Activated CD4-positive, alpha-beta T cell treated with anti-CD3 and anti-CD28 coated beads, Interleukin-2, amount 50 U/mL, for 4 hours (primary cell): ENCODE data around the gene KCNK1.
"Not testable (repeated sequence)": the region's sequence is repeated elsewhere in the genome, so short reads cannot be mapped to it uniquely, and the experiment has no call there.

Source experiments
- DNase-seq, 2 experiments: peaks; one replicate each; pipeline ENCODE4 v3.0.0-alpha.2; 2020

KCNK1 gene

DNA sequence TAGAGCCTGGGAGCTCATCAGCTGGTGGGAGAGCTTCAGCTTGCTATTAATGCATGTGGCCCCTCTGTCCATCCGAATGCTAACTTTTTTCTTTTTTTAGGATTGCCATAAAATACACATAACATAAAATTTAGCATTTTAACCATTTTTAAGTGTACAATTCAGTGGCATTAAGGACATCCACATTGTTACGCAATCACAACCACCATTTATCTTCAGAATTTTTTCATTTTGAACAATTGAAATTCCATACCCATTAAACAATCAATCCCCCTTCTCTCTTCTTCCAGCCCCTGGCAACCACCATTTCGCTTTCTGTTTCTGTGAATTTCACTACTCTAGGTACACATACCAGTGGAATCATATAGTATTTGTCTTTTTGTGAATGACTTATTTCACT is 4.9 kb upstream of the KCNK1 start:
- DNase-seq, result no peak

DNA sequence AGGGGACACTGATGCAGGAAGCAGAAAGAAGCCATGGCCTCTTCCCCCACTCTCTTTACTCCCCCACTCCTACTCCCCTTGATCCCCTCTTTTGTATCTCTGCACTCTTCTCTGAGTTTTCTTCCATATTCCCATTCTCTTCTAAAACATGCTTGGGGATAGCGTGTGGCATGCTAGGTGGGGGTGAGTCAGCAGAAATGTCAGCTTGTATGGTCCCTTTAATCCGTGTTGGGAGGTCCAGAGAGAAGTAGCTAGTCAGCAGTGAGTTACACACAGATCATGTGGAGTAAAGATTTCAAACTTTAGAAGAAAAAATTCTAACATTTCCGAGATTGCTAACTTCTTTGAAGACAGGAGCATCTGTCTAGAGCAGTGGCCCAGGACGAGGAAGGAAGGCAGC is 4.0 kb upstream of the KCNK1 start:
- no peak for DNase-seq

DNA sequence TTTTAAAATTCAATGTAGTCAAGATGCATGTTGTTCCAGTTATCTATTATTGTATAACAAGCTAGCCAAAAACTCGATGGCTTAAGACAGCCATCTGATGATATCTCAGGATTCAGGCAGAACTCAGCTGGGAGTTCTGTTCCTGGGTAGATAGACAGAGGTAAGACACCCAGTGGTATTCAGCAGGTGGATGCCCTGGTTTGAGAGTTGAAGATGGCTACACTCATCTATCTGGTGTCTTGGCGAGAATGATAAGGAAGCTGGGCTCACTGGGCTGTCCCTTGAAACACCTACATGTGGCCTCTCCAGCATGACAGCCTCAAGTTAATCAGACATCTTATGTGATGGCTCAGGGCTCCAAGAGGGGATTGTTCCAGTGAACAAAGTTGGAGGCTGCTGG is 3.3 kb upstream of the KCNK1 start:
- no peak for DNase-seq

GRCh38 chr1:233611363-233611762 is 2.5 kb upstream of the KCNK1 start:
- DNase-seq, result not testable (repeated sequence)

DNA sequence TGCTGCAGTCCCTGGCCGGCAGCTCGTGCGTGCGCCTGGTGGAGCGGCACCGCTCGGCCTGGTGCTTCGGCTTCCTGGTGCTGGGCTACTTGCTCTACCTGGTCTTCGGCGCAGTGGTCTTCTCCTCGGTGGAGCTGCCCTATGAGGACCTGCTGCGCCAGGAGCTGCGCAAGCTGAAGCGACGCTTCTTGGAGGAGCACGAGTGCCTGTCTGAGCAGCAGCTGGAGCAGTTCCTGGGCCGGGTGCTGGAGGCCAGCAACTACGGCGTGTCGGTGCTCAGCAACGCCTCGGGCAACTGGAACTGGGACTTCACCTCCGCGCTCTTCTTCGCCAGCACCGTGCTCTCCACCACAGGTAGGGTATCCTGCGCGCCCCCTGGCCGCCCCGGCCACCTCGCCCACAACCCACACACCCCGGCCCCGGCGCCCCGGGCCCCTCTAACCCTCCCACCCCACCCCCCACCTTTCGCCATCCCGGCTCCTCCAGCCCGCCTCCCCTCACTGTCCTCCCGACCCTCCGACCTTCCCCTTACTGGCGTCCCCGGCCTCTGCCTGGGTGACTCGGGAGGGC is 352 bp downstream of the KCNK1 start:
- DNase-seq, result no peak

DNA sequence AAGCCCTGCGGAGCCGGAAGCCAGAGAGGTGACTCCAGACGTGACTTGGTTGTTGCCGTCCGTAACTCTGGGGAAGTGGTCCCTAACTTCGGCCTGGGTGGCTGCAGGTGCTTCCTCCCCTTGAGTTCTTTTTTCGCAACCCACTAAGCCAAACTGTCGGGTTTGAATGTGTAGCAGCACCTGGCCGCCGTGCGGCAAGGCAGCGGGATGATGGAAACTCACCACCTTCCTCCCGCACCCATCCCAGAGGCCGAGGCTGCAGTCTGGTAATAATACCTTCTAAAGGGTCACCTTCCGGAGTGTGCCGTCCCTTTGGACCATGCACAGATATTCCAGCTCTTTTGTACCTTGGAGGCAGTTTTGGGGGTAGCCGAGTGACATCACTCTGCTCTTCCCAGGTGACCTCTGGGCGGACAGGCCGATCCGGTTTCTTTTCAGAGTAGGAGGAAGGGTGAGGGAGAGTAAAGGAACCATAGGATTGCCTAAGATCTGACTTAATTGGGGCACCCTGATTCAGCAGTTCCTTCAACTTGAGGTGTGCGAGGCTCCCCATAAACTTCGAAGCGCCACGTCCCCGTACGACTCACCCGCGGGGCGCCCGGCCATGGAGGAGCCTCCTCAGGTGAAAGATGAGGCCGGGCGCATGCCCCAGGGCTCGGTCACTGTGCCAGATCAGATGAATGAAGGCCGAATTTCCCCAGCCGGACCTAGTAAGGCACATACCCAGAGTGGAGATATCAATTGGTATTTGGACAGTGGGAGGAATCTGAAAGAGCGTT is 1.0 kb downstream of the KCNK1 start:
- DNase-seq, result no peak

GRCh38 chr1:233615571-233615970 is 1.7 kb downstream of the KCNK1 start:
- DNase-seq, result no peak

- no peak for DNase-seq
Observed at GRCh38 chr1:233617025-233617424, 3.1 kb downstream of the KCNK1 start.

- not testable (repeated sequence) for DNase-seq
Observed at GRCh38 chr1:233619414-233619813, 5.5 kb downstream of the KCNK1 start.

- DNase-seq, result no peak
Observed at GRCh38 chr1:233620065-233620464, 6.2 kb downstream of the KCNK1 start.

DNA sequence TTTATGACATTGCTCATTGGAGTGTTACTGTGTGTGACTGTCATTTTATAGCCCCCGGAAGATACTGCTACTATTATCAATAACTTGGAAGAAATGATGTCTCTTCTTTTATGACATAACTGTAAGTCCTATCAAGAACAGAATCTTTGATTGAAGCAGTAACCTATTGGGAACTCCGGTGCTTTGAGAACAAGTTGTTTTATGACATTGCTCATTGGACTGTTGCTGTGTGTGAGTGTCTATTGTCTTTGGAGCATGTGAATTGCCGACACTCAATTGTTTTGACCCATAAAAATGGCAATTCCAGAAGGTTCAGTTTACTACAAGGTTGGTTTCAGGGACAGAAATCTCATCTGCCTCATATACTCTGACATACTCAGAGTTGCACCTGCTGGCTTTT is 8.0 kb downstream of the KCNK1 start:
- DNase-seq, result no peak

DNA sequence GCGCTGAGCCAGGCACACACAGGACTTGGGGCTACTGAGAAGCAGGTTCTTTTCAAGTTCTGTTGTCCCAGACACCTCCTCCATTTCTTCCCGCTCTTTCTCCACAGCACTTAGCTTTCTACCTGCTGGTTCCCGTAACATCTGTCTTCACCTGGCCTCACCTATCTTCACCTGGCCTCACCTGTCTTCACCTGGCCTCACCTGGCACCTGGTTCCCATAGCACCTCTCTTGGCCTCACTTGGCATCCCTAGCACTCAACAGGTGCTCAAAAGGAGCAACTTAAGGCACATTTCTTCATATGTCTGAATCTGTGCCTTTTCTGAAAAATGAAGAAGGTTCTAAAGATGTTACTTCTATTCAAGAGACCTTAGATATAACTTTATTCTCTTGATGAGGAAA is 10.4 kb downstream of the KCNK1 start:
- no peak for DNase-seq

DNA sequence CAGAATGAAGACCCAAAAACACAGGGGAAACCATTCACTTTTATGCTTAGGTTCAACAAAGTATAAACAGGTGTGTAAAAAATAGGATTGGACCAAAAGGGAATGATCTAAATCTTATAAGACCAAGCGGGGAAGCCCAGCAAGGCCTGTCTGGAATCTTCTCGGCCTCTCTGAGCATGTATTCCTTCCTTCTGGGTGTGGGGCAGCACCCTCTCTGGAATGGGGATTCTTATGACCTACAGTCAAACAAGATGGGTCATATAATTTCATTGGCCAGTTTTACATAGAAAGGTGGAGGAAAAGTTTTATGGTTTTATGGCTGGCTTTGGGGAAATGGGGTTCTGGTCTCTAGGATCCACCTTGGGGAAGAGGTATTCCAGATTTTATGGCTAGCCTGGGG is 11.2 kb downstream of the KCNK1 start:
- DNase-seq, result no peak

DNA sequence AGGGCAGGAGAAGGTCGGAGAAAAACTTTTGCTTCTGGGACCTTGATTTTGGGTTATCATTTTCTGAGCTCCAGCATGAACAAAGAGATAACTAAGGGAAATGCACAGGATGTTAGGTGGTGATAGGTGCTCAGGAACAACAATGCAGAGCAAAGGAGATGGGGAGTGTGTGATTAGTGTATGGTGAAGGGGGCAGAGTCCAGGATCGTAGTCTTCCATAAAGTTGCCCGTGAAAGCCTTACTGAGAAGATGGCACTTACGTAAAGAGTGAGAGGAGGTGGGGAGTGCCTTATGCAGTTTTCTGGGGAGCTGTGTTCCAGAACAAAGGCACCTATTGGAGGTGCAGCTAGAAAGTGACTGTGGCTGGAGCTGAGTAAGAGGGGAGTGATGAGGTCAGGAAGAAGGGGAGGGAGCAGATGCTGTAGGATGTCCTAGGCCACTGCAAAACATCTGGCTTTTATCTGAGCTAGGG is 11.6 kb downstream of the KCNK1 start:
- DNase-seq, result no peak

DNA sequence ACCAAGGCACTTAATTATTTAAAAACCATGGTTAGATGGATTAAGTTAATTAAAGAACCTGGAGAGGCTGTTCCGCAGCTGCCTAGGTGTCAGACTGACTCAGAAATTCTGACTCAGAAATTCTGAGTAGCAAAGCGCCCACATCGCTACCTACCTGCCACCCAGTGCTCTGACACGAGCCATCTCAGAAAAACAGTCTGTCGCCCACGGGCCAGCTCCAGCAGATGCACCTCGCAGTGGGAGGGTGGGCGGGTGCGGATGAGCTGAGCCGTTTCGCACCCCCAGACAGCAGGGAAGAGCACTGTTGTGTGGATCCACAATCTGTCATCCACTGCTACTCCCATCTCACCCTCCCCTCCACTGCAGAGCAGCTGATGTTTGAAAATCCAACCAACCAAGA is 13.5 kb downstream of the KCNK1 start:
- peak; percentile 1 to 7 for DNase-seq

GRCh38 chr1:233627823-233628222 is 13.9 kb downstream of the KCNK1 start:
- no peak for DNase-seq

GRCh38 chr1:233629305-233629935 is 15.5 kb downstream of the KCNK1 start:
- no peak for DNase-seq

DNA sequence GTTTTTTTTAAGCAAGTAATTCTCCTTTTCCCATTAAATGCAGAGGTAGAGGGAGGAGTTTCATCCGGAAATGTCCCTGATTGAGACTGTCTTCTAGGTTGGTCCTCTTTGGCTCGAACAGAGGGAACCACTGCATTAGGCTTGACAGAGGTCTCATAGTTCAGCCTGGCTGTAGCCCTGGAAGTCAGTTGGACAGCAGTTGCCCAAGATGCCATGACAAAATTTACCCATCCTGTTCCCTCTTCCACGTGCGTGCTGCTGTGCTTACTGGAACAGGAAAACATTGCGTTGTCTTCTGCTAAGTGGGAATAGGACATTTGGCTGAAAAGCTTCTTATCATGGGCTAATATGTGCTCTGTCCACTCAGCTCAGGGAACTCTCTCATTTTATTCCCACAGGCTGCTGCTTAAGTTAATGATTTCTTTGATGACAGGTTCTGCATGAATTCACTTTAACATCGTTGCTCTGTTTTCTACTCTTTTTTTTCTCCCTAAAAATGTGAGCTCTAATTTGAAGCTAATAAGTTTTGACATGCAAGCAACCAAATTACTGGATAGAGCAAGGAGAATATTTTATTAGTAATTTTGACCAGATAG is 18.0 kb downstream of the KCNK1 start:
- DNase-seq, result no peak

GRCh38 chr1:233632436-233632835 is 18.5 kb downstream of the KCNK1 start:
- no peak for DNase-seq

GRCh38 chr1:233635765-233636502 is 22.0 kb downstream of the KCNK1 start:
- DNase-seq, result no peak

GRCh38 chr1:233636503-233636877 is 22.6 kb downstream of the KCNK1 start:
- DNase-seq, result no peak

DNA sequence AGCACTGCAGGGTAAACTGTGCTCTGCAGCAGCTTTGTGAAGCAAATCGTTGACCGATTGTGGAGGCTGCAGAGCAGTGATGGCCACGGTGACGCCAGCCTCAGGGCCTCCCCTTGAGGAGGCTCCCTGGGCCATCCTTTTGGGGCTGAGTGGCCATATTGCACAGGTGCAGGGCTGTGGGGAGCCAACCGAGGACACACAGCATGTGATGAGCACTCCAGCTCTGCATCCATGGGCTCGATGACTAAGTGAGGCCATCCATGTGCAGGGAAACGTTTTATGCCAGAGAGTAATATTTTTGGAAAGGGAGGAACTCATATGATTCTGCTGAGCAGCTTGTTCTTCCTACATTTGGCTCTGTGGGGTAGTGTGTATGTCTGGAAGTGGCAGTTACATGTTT is 24.6 kb downstream of the KCNK1 start:
- DNase-seq, result no peak

- DNase-seq, result no peak
Observed at GRCh38 chr1:233639611-233640010, 25.7 kb downstream of the KCNK1 start.
